OCI-LY1 (cell line): ENCODE results near the gene TANGO6.
"Not testable (repeated sequence)": the region's sequence is repeated elsewhere in the genome, so short reads cannot be mapped to it uniquely, and the experiment has no call there.

Experiments used
- H2AFZ ChIP-seq: fragments of 200-600 bp; sonication (generic), shearing (Covaris generic); 2 replicates; pipeline ENCODE4 v1.6.0; 2014; ENCODE audit warnings: antibody characterized with exemption, mild to moderate bottlenecking, low read length
- H3F3A ChIP-seq: fragments of 200-600 bp; sonication (generic), shearing (Covaris generic); 2 replicates; pipeline ENCODE4 v1.6.0; 2014; ENCODE audit warnings: mild to moderate bottlenecking, antibody characterized with exemption, low read length, moderate library complexity; ENCODE audit not compliant: insufficient read depth
- H3K27ac ChIP-seq: fragments of 200-600 bp; sonication (generic); 2 replicates; pipeline ENCODE4 v1.5.1; 2014; ENCODE audit warnings: low read length, mixed run types, mild to moderate bottlenecking, low read depth; ENCODE audit not compliant: poor library complexity, severe bottlenecking
- H3K27me3 ChIP-seq: fragments of 200-600 bp; sonication (generic); 2 replicates; pipeline ENCODE4 v1.6.0; 2014; ENCODE audit warnings: antibody characterized with exemption, mild to moderate bottlenecking, low read length, moderate library complexity; ENCODE audit not compliant: insufficient read depth
- H3K36me3 ChIP-seq: fragments of 200-600 bp; sonication (generic); 2 replicates; pipeline ENCODE4 v1.6.1; 2014; ENCODE audit warnings: mild to moderate bottlenecking, antibody characterized with exemption, low read length, moderate library complexity, mixed read lengths; ENCODE audit not compliant: insufficient read depth
- H3K4me1 ChIP-seq: fragments of 200-600 bp; sonication (generic); 2 replicates; pipeline ENCODE4 v1.5.1; 2014; ENCODE audit warnings: mild to moderate bottlenecking, low read length, moderate library complexity; ENCODE audit not compliant: insufficient read depth, severe bottlenecking
- H3K4me2 ChIP-seq: fragments of 200-600 bp; sonication (generic), shearing (Covaris generic); 2 replicates; pipeline ENCODE4 v1.6.1; 2014; ENCODE audit warnings: low read length
- H3K4me3 ChIP-seq: fragments of 200-600 bp; sonication (generic); 2 replicates; pipeline ENCODE4 v1.5.1; 2014; ENCODE audit warnings: low read length, low read depth, mild to moderate bottlenecking, mixed read lengths; ENCODE audit not compliant: poor library complexity, severe bottlenecking
- H3K79me2 ChIP-seq: fragments of 200-600 bp; shearing (Covaris generic); 2 replicates; pipeline ENCODE4 v1.6.1; 2016; ENCODE audit warnings: mixed run types, low read length, mixed read lengths; ENCODE audit not compliant: insufficient read depth
- H3K9ac ChIP-seq: fragments of 200-600 bp; sonication (generic), shearing (Covaris generic); 2 replicates; pipeline ENCODE4 v1.6.1; 2014; ENCODE audit warnings: mild to moderate bottlenecking, low read length, mixed read lengths
- H3K9me2 ChIP-seq: fragments of 200-600 bp; sonication (generic), shearing (Covaris generic); 2 replicates; pipeline ENCODE4 v1.6.1; 2014; ENCODE audit warnings: low read depth, mild to moderate bottlenecking, low read length, mixed read lengths
- H3K9me3 ChIP-seq: fragments of 200-600 bp; shearing (Covaris generic); 2 replicates; pipeline ENCODE4 v1.6.1; 2014; ENCODE audit warnings: low read length, mixed read lengths
- H4K20me1 ChIP-seq: fragments of 200-600 bp; sonication (generic), shearing (Covaris generic); 2 replicates; pipeline ENCODE4 v1.6.0; 2016; ENCODE audit warnings: mild to moderate bottlenecking, low read length; ENCODE audit not compliant: insufficient read depth
- EZH2 ChIP-seq: fragments of 200-600 bp; sonication (generic), shearing (Covaris generic); IDR thresholded peaks from 2 replicates; pipeline ENCODE4 v1.8.0; 2017; ENCODE audit warnings: borderline replicate concordance, mixed run types, mild to moderate bottlenecking, antibody characterized with exemption, low read length, moderate library complexity, mixed read lengths
- TF ChIP-seq, protein P1 (sequence below): fragments of 200-600 bp; sonication (generic), shearing (Covaris generic); IDR thresholded peaks from 2 replicates; pipeline ENCODE4 v1.5.1; 2017; ENCODE audit warnings: mild to moderate bottlenecking, antibody characterized with exemption, low read length, moderate library complexity, mixed read lengths

Gene TANGO6

GRCh38 chr16:68985855-68986254 lies 142.5 kb downstream of the TANGO6 start:
- Histone ChIP-seq H3K27ac (no peak overlapping the region), H2AFZ (no peak overlapping the region), H3K79me2 (no peaks in the 10 kb centered on the region), H3K4me2 (no peak overlapping the region), H3K27me3 (no peaks in the 10 kb centered on the region), H4K20me1 (no peaks in the 10 kb centered on the region), H3K9me3 (no peaks in the 10 kb centered on the region), H3K36me3 (no peaks in the 10 kb centered on the region; the same call in 1 of the 2 replicates), H3F3A (no peaks in the 10 kb centered on the region), H3K4me3 (no peak overlapping the region), H3K9ac (no peak overlapping the region), H3K4me1 (no peaks in the 10 kb centered on the region), H3K9me2 (no peaks in the 10 kb centered on the region)
- TF ChIP-seq EZH2 = no peak

- Histone ChIP-seq H3K27ac (no peak overlapping the region), H3K4me2 (no peak overlapping the region), H3K9ac (no peak overlapping the region), H3K4me1 (no peaks in the 10 kb centered on the region), H3K9me3 (no peaks in the 10 kb centered on the region), H3F3A (no peaks in the 10 kb centered on the region), H3K27me3 (no peaks in the 10 kb centered on the region), H3K79me2 (no peaks in the 10 kb centered on the region), H3K4me3 (no peak overlapping the region), H2AFZ (no peak overlapping the region), H3K9me2 (no peaks in the 10 kb centered on the region), H4K20me1 (no peaks in the 10 kb centered on the region), H3K36me3 (no peaks in the 10 kb centered on the region)
- no peak for TF ChIP-seq EZH2
- TF ChIP-seq, protein P1, sequence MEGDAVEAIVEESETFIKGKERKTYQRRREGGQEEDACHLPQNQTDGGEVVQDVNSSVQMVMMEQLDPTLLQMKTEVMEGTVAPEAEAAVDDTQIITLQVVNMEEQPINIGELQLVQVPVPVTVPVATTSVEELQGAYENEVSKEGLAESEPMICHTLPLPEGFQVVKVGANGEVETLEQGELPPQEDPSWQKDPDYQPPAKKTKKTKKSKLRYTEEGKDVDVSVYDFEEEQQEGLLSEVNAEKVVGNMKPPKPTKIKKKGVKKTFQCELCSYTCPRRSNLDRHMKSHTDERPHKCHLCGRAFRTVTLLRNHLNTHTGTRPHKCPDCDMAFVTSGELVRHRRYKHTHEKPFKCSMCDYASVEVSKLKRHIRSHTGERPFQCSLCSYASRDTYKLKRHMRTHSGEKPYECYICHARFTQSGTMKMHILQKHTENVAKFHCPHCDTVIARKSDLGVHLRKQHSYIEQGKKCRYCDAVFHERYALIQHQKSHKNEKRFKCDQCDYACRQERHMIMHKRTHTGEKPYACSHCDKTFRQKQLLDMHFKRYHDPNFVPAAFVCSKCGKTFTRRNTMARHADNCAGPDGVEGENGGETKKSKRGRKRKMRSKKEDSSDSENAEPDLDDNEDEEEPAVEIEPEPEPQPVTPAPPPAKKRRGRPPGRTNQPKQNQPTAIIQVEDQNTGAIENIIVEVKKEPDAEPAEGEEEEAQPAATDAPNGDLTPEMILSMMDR = no peak
Measured at GRCh38 chr16:68987734-68988457, 144.6 kb downstream of the TANGO6 start.

DNA sequence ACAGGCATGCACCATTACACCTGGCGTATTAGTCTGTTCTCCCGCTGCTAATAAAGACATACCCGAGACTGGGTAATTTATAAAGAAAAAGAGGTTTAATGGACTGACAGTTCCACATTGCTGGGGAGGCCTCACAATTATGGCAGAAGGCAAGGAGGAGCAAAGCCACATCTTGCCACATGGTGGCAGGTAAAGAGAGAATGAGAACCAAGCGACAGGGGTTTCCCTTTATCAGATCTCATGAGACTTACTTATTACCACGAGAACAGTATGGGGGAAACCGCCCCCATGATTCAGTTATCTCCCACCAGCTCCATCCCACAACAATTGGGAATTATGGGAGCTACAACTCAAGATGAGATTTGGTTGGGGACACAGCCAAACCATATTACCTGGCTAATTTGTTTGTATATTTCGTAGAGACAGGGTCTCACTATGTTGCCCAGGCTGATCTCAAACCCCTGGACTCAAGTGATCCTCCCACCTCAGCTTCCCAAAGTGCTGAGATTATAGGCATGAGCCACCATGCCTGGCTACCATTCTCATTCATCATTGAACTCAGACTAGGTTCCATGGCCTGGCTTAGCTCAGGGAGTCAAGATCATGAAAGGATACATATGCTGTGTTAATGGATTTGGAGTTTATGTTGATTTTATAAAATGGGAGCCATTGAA lies 147.0 kb downstream of the TANGO6 start:
- not testable (repeated sequence) for H3F3A ChIP-seq, H4K20me1 ChIP-seq, H3K27ac ChIP-seq, H3K4me3 ChIP-seq, H3K36me3 ChIP-seq, H3K4me2 ChIP-seq, H3K27me3 ChIP-seq, H3K9me3 ChIP-seq, H3K9me2 ChIP-seq, H3K9ac ChIP-seq, H3K4me1 ChIP-seq, H2AFZ ChIP-seq, H3K79me2 ChIP-seq
- TF ChIP-seq, protein P1 = peak; percentile 31
